Measurements from ENCODE around the gene CXXC5. TPM values are rescaled to one million over a fixed set of nuclear protein-coding genes. Genes with fewer than 3 reads are reported as not detected.
"Not testable (repeated sequence)": the region's sequence is repeated elsewhere in the genome, so short reads cannot be mapped to it uniquely, and the experiment has no call there.

The CXXC5 gene
- total RNA-seq, 4 donors from 2014 or later, result 26.5 to 50.7 (median 36.2) TPM

GRCh38 chr5:139717221-139717620 lies 69.1 kb downstream of the CXXC5 start:
- 95 to 100% methylated on average over 4 to 8 of the region's 8 CpGs for WGBS, 2 donors (ENCODE audit: low coverage in 1 of 2)
- Histone ChIP-seq H3K9me3 (peaks cover 9 to 11% of the 10 kb centered on the region in 2 donors), H3K36me3 (no peaks in the 10 kb centered on the region), H3K4me3 (no peak overlapping the region), H3K27me3 (peaks cover 4% of the 10 kb centered on the region), H3K4me1 (no peaks in the 10 kb centered on the region), H3K27ac (no peak overlapping the region)
- intact Hi-C loops (cut with DNase I; ENCODE audit: low total_unique reads), result no loop called here
- no peak for DNase-seq
- TF ChIP-seq POLR2A (IDR thresholded peaks at IDR 0.05), result no peak
- no peak for TF ChIP-seq CTCF (IDR thresholded peaks at IDR 0.05)
- in situ Hi-C loops (cut with MboI; ENCODE audit: low pct_ligation_motif_present in 1 of 4, low pct_unique_long_range_greater_than_20kb in 1 of 4, low sequenced_read_pairs in 3 of 4), result no loop called here

GRCh38 chr5:139718403-139718802 lies 70.3 kb downstream of the CXXC5 start:
- H3K4me3 ChIP-seq; DNase-seq; H3K36me3 ChIP-seq; intact Hi-C loops (cut with DNase I; ENCODE audit: low total_unique reads); in situ Hi-C loops (cut with MboI; ENCODE audit: low pct_ligation_motif_present in 1 of 4, low pct_unique_long_range_greater_than_20kb in 1 of 4, low sequenced_read_pairs in 3 of 4); H3K27ac ChIP-seq; H3K4me1 ChIP-seq; H3K27me3 ChIP-seq: not testable (repeated sequence)
- 93 to 98% methylated on average over 2 of the region's 2 CpGs for WGBS, 2 donors (ENCODE audit: low coverage in 1 of 2)
- H3K9me3 ChIP-seq, result peaks cover 9 to 11% of the 10 kb centered on the region in 2 donors

GRCh38 chr5:139719970-139720369 lies 71.8 kb downstream of the CXXC5 start:
- H3K27me3 ChIP-seq; H3K27ac ChIP-seq; H3K4me1 ChIP-seq; in situ Hi-C loops (cut with MboI; ENCODE audit: low pct_ligation_motif_present in 1 of 4, low pct_unique_long_range_greater_than_20kb in 1 of 4, low sequenced_read_pairs in 3 of 4); intact Hi-C loops (cut with DNase I; ENCODE audit: low total_unique reads); H3K4me3 ChIP-seq; DNase-seq; H3K36me3 ChIP-seq: not testable (repeated sequence)
- WGBS, 2 donors (ENCODE audit: low coverage in 1 of 2), result 88 to 100% methylated on average over 1 to 3 of the region's 3 CpGs
- peaks cover 9 to 11% of the 10 kb centered on the region in 2 donors for H3K9me3 ChIP-seq

GRCh38 chr5:139723986-139724587 lies 75.9 kb downstream of the CXXC5 start:
- H3K27me3 ChIP-seq, result no peaks in the 10 kb centered on the region
- no peaks in the 10 kb centered on the region for H3K36me3 ChIP-seq
- in situ Hi-C loops (cut with MboI; ENCODE audit: low pct_ligation_motif_present in 1 of 4, low pct_unique_long_range_greater_than_20kb in 1 of 4, low sequenced_read_pairs in 3 of 4), result no loop called here
- TF ChIP-seq POLR2A (IDR thresholded peaks at IDR 0.05) (no peak), POLR2AphosphoS5 (IDR thresholded peaks at IDR 0.05) (no peak), CTCF (IDR thresholded peaks at IDR 0.05) (no peak), EP300 (IDR thresholded peaks at IDR 0.05; ENCODE audit: low read depth) (no peak)
- no peak overlapping the region for H3K27ac ChIP-seq
- 94% methylated on average over 4 of the region's 4 CpGs; no CpG with 5 or more reads in 1 of the 2 donors for WGBS, 2 donors (ENCODE audit: low coverage in 1 of 2)
- H3K4me1 ChIP-seq, result peaks cover 0 to 5% (median 2%) of the 10 kb centered on the region in 4 donors
- H3K9me3 ChIP-seq, result peaks cover 0 to under 1% of the 10 kb centered on the region in 2 donors
- DNase-seq, result no peak
- intact Hi-C loops (cut with DNase I; ENCODE audit: low total_unique reads), result no loop called here
- H3K4me3 ChIP-seq, result no peak overlapping the region

GRCh38 chr5:139725073-139725830 lies 77.1 kb downstream of the CXXC5 start:
- no peak for TF ChIP-seq EP300 (IDR thresholded peaks at IDR 0.05; ENCODE audit: low read depth)
- TF ChIP-seq CTCF (IDR thresholded peaks at IDR 0.05), result no peak
- TF ChIP-seq POLR2AphosphoS5 (IDR thresholded peaks at IDR 0.05), result no peak
- no peak for TF ChIP-seq POLR2A (IDR thresholded peaks at IDR 0.05)
- 72 to 88% methylated on average over 3 to 12 of the region's 13 CpGs for WGBS, 2 donors (ENCODE audit: low coverage in 1 of 2)
- Histone ChIP-seq H3K4me3 (no peak overlapping the region), H3K27me3 (no peaks in the 10 kb centered on the region), H3K36me3 (no peaks in the 10 kb centered on the region), H3K27ac (no peak overlapping the region), H3K9me3 (no peaks in the 10 kb centered on the region), H3K4me1 (peaks cover 0 to 5% (median 2%) of the 10 kb centered on the region in 4 donors)
- in situ Hi-C loops (cut with MboI; ENCODE audit: low pct_ligation_motif_present in 1 of 4, low pct_unique_long_range_greater_than_20kb in 1 of 4, low sequenced_read_pairs in 3 of 4) (no loop called here), intact Hi-C loops (cut with DNase I; ENCODE audit: low total_unique reads) (no loop called here)
- no peak for DNase-seq
